Endometrial microvascular endothelial cells (primary cell): ENCODE results near the gene MAMDC2. TPM values are rescaled to one million over a fixed set of nuclear protein-coding genes. Genes with fewer than 3 reads are reported as not detected.

Source experiments
- in situ Hi-C: cut with HindIII; loops from 2 replicates; pipeline ENCODE4 v1.10.0; 2017; ENCODE audit warnings: low sequenced_read_pairs, low pct_unique_long_range_greater_than_20kb; ENCODE audit errors: inconsistent ontology term
- total RNA-seq: library from RNA; depleted of rRNA; stranded (reverse); fragments of >200 nt; gene quantifications from one replicate; pipeline ENCODE4 v1.2.3, GENCODE V29; 2015; ENCODE audit errors: inconsistent ontology term

MAMDC2 gene
- total RNA-seq, 1 donor from 2014 or later = 1.0 TPM

GRCh38 chr9:70056211-70056944 lies 12.7 kb downstream of the MAMDC2 start:
- in situ Hi-C loops = no loop called here

GRCh38 chr9:70058569-70059116 lies 15.0 kb downstream of the MAMDC2 start:
- in situ Hi-C loops = no loop called here

GRCh38 chr9:70060148-70060882 lies 16.7 kb downstream of the MAMDC2 start:
- in situ Hi-C loops = no loop called here

- in situ Hi-C loops = no loop called here
Observed at GRCh38 chr9:70060883-70061507, 17.3 kb downstream of the MAMDC2 start.

GRCh38 chr9:70061776-70062175 lies 18.1 kb downstream of the MAMDC2 start:
- in situ Hi-C loops = no loop called here

GRCh38 chr9:70064496-70064895 lies 20.8 kb downstream of the MAMDC2 start:
- in situ Hi-C loops = no loop called here

GRCh38 chr9:70065572-70065971 lies 21.9 kb downstream of the MAMDC2 start:
- in situ Hi-C loops = no loop called here

GRCh38 chr9:70066418-70066817 lies 22.8 kb downstream of the MAMDC2 start:
- in situ Hi-C loops = no loop called here

- in situ Hi-C loops = no loop called here
Observed at GRCh38 chr9:70066874-70067273, 23.2 kb downstream of the MAMDC2 start.

- in situ Hi-C loops = no loop called here
Observed at GRCh38 chr9:70069704-70070103, 26.1 kb downstream of the MAMDC2 start.

GRCh38 chr9:70073193-70073592 lies 29.5 kb downstream of the MAMDC2 start:
- in situ Hi-C loops = no loop called here

- in situ Hi-C loops = no loop called here
Observed at GRCh38 chr9:70073756-70074155, 30.1 kb downstream of the MAMDC2 start.

- in situ Hi-C loops = no loop called here
Observed at GRCh38 chr9:70076678-70077077, 33.0 kb downstream of the MAMDC2 start.

- in situ Hi-C loops = no loop called here
Observed at GRCh38 chr9:70079417-70080037, 35.9 kb downstream of the MAMDC2 start.

GRCh38 chr9:70080481-70081119 lies 37.0 kb downstream of the MAMDC2 start:
- in situ Hi-C loops = no loop called here

- in situ Hi-C loops = no loop called here
Observed at GRCh38 chr9:70081120-70081495, 37.5 kb downstream of the MAMDC2 start.

GRCh38 chr9:70083429-70083828 lies 39.8 kb downstream of the MAMDC2 start:
- in situ Hi-C loops = no loop called here

- in situ Hi-C loops = no loop called here
Observed at GRCh38 chr9:70085241-70085640, 41.6 kb downstream of the MAMDC2 start.

GRCh38 chr9:70091103-70091502 lies 47.5 kb downstream of the MAMDC2 start:
- in situ Hi-C loops = no loop called here
